GM10847 (cell line): ENCODE data around the gene LIX1.

Experiments used
- POLR2A ChIP-seq: IDR thresholded peaks from 2 replicates; pipeline ENCODE4 v1.6.1; 2011; ENCODE audit not compliant: insufficient read length; ENCODE audit errors: extremely low read depth

LIX1 gene

DNA sequence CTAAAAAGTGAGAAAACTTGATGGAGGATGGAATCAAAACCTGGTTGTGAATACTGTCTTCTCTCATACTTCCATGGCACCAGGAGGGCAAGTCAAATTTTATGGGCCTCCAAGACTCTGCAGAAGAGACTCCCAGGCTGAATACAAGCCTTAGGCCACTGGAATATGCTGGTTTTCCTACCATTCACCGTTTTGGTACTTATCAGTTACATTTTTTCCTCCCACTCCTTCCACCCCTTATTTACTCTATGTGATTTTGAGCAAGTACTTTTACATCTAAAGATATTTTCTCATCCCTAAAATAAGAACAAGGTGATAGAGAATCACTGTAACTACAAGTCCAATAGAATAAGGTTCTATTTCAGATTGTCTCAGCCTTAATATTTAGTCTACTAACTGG, 8.0 kb upstream of the LIX1 start:
- no peak for TF ChIP-seq POLR2A

DNA sequence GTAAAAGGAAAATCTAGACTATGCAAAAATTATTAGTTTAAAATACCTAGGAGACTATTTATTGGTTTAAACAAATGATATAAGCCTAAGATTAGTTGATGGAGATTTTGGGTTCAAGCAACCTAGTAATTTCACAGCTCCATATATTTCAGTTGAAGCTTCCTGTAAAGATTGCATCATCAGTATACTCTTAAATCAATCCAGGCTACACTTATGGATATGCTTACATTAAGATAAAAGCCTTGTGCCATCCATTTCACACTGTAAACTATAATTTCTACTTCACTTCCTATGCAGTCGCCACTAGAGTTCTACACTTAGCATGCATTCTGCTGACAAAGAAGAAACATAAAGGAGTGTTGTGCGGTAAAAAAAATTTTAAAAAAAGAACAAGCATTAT, 7.3 kb upstream of the LIX1 start:
- no peak for TF ChIP-seq POLR2A

DNA sequence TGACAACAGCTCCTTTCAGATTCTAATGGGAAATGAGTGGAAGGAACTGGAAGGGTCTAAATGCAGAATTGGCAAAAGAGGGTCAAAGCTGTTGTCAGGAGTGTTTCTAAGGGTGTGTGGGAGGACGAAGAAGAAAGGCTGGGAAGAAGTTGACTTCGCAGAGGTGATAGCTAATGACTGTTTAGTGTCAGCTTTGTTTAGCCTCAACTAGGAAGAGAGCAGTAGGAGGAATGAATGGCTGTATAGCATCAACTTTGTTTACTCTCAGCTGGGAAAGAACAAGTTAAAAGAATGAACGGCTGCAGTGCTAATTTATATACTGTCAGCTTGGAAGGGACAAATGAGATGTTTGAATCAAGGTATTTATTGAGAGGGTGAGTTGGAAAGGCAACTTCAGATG, 5.9 kb upstream of the LIX1 start:
- TF ChIP-seq POLR2A: no peak

DNA sequence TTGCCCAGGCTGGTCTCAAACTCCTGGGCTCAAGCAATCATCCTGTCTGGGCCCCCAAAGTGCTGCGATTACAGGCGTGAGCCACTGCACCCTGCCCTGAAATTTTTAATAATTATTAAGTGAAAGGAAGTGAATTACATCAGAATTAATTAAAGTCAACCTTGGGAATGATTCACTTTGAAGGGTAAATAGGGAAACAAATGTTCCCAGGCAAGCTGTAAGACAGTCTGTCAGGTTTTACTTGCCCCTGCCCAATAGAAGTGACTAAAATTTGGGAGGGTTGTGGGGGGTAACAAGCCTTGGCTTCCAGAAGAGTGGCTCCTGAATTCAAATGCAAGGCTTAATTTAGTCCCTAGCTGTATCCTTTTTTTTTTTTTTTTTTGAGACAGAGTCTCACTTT, 1.3 kb upstream of the LIX1 start:
- no peak for TF ChIP-seq POLR2A

DNA sequence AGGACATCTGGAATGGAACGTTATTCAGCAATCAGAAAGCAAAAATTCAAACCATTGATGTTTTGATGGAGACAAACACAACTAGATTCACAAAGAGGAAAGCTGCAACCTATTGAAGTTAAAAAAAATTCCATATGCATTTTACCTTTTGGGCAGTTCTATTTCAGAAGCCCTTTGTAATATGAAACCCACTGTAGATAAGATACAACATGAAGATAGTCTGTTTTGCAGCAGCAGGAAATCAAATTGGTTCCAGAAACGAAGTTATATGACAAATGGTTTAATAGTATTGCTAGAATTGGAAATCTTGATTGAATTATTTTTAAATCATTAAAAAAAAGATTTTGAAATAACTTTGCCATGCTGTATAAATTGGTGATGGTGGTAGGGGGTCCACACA, 872 bp downstream of the LIX1 start:
- no peak for TF ChIP-seq POLR2A

DNA sequence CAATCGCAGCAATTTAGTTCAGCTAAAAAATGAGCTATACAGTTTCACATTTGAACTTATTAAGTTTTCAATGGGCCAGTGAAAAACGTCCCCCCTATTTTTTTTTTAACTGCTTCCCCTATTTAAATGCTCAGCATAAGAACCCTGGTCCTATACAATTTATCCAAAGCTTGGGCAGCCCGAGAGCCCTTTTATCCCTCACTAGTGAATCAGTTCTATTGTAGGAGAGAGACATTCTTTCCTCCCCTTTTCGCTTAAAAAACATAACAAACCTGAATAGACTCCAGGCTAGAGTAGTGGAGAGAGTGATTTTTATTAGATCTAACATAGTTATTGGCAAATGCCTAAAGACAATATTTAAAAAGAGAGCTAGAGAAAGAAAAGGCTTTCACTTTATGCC, 1.4 kb downstream of the LIX1 start:
- TF ChIP-seq POLR2A: no peak

DNA sequence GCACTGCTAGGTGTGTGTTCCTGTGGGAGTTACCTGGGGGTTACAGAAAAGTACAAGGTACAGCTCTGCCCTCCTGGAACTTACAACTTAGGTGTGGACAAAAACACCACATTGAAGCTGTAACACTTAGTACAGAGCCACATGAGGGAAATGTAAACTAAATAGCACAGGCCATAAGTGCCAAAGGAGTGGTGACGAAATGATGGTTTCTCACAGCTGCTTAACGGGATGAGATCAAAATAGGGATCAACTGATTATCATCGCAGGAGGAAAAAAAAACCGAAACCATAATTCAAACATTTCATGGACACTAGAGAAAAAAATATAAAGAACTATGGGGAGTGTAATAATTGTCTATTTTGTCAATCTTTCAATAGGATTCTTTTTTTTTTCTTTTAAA, 5.9 kb downstream of the LIX1 start:
- TF ChIP-seq POLR2A: no peak

DNA sequence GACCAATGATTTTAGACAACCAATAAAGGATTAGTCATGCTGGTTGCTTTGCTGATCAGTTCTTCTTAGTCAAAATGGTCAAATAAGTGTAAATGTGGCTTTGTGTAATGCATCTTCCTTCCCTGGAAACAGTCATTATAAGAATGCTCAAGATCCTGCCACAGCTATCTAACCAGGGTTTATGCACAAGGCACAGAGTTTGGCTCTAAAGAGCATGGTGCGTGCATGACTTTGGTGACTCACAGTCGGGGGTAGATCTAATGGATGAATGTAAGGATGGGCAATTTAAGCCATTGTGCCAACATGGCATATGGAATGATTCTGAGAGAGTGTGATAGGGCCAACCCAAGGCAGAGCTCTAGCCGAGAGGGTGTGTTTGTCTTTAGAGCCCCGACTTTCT, 6.5 kb downstream of the LIX1 start:
- no peak for TF ChIP-seq POLR2A

DNA sequence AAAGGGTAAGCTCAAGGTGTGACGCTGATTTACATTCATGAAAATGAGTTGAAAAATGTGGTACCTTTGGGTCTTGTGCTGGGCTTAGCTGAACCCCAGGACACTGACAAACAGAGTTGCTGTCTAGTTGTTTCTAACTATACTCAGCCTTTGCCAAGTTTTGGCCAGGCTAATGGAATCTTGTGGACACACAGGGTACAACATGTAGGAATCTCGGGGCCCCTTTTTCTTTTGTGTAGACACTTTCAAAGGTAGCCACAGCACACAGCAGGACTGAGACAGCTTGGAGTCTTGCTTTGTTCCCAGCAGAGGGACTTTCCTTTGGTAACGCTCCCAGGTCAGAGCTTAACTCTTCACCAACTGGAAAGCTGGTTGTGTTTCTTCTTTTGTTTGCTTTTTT, 7.8 kb downstream of the LIX1 start:
- no peak for TF ChIP-seq POLR2A

DNA sequence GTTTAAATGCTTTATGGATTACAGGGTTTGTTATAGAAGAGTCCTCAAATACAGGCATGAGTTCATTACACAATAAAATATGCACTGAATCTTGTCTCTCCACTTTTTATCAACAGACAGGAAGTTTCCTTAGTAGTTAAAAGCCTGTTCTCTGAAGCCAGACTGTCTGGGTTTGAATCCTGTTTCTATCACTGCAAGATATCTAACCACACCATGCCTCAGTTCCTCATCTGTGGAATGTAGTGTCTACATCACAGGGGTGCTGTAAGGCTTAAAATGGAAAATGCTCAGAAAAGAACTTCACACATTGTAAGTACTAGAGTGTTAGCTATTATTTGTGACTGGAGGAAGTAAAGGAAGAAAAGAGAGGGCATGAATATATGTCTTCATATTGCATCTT, 9.3 kb downstream of the LIX1 start:
- TF ChIP-seq POLR2A: no peak

DNA sequence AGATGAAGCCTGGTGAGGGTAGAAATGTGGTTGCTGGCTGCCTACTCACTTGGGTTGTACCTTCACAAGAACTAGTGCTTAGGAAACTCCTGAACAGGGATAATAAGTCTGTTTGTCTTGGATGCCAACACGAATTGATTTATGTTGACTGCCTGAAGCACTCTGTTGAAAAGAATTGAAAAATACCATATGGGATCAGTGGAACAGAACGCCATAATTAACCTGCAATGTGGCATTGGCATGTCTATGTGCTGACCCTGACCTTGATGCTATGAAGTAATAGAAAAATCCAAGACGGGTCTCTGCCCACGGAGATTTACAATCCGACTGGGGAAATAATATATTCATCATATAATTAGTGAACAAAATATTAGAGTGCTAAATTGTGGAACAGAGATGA, 10.5 kb downstream of the LIX1 start:
- no peak for TF ChIP-seq POLR2A

DNA sequence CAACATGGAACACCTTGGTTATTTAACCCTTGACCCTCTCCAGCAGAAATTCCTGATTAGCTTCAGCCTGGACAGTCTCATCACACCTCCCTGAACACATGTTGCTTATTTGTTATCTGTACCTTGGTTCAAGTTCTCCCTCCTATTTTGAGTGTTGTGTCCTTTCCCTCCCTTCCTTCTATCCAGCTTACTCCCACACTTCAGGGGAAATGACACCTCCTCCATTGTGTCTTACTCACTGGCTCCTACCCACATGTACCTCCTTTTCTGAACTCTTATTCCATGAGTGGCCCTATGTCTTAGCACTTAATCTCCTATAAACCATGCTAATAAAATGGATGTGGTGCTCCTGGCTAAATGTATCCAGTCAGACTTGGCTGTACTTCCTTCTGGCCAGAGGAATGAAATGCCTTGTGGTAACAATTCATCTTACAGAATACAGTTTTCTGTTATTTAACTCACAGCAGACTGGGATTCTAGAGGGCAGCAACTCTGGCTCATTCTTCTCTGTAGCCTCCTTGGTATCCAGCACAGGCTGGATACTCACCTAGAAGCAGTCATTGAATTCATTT, 11.2 kb downstream of the LIX1 start:
- no peak for TF ChIP-seq POLR2A

DNA sequence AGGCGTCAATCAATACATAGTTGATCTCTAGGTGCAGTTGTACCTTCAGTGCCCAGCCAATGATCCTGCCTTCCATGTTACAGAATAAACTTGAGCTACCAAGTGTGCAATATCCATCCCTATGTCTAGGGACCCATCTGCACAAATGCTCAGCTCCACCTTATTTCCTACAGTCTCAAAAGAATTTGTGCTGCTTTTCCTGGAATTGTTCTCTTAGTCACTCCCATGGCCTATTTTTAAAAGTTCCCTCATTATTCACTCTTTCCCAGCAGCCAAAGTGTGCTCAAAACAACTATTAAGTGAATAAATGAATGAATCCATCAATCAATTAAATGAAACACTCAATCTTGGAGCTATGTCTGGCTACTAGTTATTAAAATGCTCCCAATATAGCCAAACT, 14.7 kb downstream of the LIX1 start:
- no peak for TF ChIP-seq POLR2A

DNA sequence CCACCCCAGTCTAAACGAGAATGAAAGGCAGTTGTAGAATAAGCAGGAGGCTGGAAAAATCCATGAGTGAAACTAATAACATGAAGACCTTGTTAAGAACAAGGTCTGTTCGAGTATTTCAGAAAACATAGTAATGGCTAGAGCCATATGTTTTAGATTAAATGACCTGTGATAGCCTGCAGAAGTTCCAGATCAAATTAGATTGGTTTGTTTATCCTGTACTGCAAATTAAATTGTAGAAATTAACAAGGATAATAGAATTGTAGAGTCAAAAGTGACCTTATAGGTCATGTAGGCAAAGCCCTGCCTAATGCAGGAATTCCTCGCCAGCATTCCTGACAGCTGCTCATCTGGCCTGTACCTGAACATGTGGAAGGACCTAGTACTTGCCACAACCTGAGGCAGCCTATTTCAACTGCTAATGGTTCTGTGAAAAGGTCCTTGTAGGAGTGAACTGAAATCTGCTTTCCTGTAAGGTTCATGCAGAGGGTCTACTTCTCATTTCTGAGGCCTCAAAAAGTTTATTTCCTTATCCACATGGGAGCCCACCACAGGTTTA, 17.2 kb downstream of the LIX1 start:
- TF ChIP-seq POLR2A: no peak

DNA sequence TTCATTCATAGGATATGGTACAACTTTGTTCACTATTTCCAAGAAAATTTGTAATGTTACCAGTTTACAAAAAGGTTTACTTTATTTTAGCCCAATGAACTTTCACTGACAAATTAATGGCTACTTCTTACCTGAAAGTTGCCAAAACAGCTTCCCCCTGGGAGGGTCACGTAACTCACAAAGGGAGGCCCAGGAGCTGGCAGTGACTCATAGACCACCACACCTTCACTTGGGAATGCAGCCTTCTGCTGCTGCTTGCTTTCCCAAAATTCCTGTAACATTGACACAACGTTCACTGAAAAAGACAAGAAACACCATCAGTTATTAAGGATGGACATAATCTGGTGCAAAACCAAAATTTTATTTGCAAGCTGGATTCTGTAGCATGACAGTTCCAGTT, 18.1 kb downstream of the LIX1 start:
- TF ChIP-seq POLR2A: no peak

DNA sequence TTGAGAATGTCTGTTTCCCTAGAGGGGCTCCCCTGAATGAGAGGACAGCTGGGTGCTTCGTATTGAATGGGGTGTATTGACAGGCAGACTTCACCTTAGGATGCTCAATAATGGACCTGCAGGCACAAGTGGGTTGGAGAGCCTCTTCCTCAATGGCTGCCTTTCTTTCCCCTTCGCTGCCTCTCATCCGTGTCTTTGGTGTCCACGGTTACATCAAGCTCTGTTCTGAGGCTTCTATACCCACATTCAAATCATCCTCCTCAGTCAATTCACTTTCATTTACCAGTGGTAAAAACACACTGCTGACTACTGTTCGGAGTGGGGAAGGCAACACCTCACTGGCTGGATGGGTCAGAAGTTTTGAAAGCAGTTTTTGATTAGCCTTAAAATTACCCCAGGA, 20.6 kb downstream of the LIX1 start:
- no peak for TF ChIP-seq POLR2A

DNA sequence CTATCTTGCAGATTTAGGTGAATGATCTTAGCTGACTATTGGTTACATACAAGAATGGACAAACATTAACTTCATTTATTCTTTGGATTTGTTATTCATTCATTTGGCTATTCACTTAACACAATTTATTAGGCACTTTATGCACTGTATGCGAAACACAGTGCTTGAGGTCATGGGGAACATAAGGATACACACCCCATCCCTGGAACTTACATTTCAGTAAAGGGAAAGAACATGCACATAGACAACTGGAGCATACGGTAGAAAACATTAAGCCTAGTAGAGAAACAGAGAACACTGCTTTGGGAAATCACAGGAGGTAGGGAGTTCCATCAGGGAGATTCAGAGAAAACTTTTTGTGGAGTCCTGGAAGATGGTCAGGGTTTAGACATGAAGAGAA, 22.2 kb downstream of the LIX1 start:
- no peak for TF ChIP-seq POLR2A

DNA sequence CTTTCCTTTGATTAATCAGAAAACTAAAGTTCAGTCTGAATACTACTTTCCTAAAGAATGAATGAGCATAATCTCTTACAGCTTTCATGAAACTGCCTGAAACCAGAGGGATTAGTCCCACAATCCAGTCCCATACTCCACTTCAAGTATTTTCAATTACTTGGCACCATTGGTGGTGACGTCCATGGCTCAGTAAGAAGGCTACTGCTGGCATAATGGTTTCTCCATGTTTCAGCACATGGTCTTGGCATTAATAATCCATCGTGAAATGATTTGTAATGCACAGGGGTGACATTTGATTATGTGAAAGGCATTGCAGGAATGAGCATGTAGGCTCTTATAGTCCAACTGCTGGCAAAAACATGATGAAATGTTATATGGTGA, 23.4 kb downstream of the LIX1 start:
- no peak for TF ChIP-seq POLR2A
